Measurements from ENCODE around the gene MED15. TPM values are rescaled to one million over a fixed set of nuclear protein-coding genes. Genes with fewer than 3 reads are reported as not detected.
A peak's percentile ranks its signal among the peaks of the same experiment; 100 is the strongest.

The MED15 gene
- total and polyA plus RNA-seq, 2 of the 4 experiments (the other 2 are of a cell fraction) = 19.0 to 68.8 TPM

- no peak for TF ChIP-seq CTCF (conservative IDR thresholded peaks at IDR 0.05; ENCODE audit: low read depth, low read length)
These were observed 25.9 kb downstream of the MED15 start (continued) for GRCh38 chr22:20533095-20533878.

- H4K5ac ChIP-seq (ENCODE audit: low read depth, low read length) = no peak overlapping the region
- TF ChIP-seq SMC3 (IDR thresholded peaks at IDR 0.05; ENCODE audit: low read depth, low read length) (no peak), CTCF (conservative IDR thresholded peaks at IDR 0.05; ENCODE audit: low read depth, low read length) (no peak), ELK1 (IDR thresholded peaks at IDR 0.05; ENCODE audit: borderline replicate concordance, low read depth, low read length) (no peak), FOS (IDR thresholded peaks at IDR 0.05; ENCODE audit: low read depth, low read length) (no peak), RAD21 (IDR thresholded peaks at IDR 0.05; ENCODE audit: low read length) (no peak), NFE2L2 (IDR thresholded peaks at IDR 0.05; ENCODE audit: low read depth, low read length) (no peak), POLR2A (IDR thresholded peaks at IDR 0.05; ENCODE audit: low read depth, low read length) (no peak), MXI1 (IDR thresholded peaks at IDR 0.05; ENCODE audit: borderline replicate concordance, low read depth, low read length) (no peak), MAFK (IDR thresholded peaks at IDR 0.05; ENCODE audit: low read depth, low read length) (no peak), BHLHE40 (IDR thresholded peaks at IDR 0.05; ENCODE audit: low read depth, low read length) (no peak), CHD1 (IDR thresholded peaks at IDR 0.05; ENCODE audit: low read depth, low read length) (no peak)
These were observed 26.5 kb downstream of the MED15 start for GRCh38 chr22:20533879-20534265.

More at GRCh38 chr22:20533879-20534265, 26.5 kb downstream of the MED15 start:
- WGBS, 2 experiments (ENCODE audit: extremely low coverage in 2 of 2, insufficient read length in 1 of 2) = 100% methylated on average over 1 of the region's 3 CpGs; no CpG with 5 or more reads in 1 of the 2 experiments
- Histone ChIP-seq H3K9me3 (ENCODE audit: control insufficient read depth, insufficient read depth, low read length) (no peaks in the 10 kb centered on the region), H2AFZ (replicated peaks; ENCODE audit: low read length, poor library complexity) (peak overlapping the region; percentile 40), H3K56ac (ENCODE audit: extremely low read depth, insufficient read depth, low read length) (no peak overlapping the region), H3K4me1 (ENCODE audit: control insufficient read depth, insufficient read depth, low read length) (peaks cover 40% of the 10 kb centered on the region), H3K9me1 (ENCODE audit: insufficient read depth, low read length) (peaks cover 46% of the 10 kb centered on the region), H3K9ac (ENCODE audit: low read depth, low read length) (no peak overlapping the region), H2BK20ac (ENCODE audit: low read depth, low read length) (no peak overlapping the region), H2BK120ac (ENCODE audit: low read depth, low read length) (no peak overlapping the region), H2BK15ac (ENCODE audit: low read depth, low read length) (no peak overlapping the region), H2BK5ac (ENCODE audit: low read depth, low read length, poor library complexity, severe bottlenecking) (peak overlapping the region; percentile 14), H3K4me2 (ENCODE audit: low read depth, low read length) (no peak overlapping the region), H3K23ac (ENCODE audit: low read depth, low read length) (peak overlapping the region; percentile 11), H2AK5ac (ENCODE audit: low read depth, low read length) (peak overlapping the region; percentile 36), H3K4me3 (ENCODE audit: insufficient read depth, low read depth, low read length) (no peak overlapping the region), H3K36me3 (ENCODE audit: control insufficient read depth, insufficient read depth, low read length) (peaks cover 23% of the 10 kb centered on the region), H3K27me3 (ENCODE audit: control insufficient read depth, insufficient read depth, low read length) (no peaks in the 10 kb centered on the region), H4K91ac (ENCODE audit: insufficient read depth, low read depth, low read length) (no peak overlapping the region), H3K18ac (ENCODE audit: low read depth, low read length) (no peak overlapping the region), H3K14ac (replicated peaks; ENCODE audit: low read depth, low read length) (peak overlapping the region; percentile 44; the same call in 1 of the 2 replicates), H3K79me1 (ENCODE audit: low read depth in 1 of 2, low read length in 2 of 2) (peaks cover 29 to 79% of the 10 kb centered on the region in 2 experiments), H4K8ac (ENCODE audit: low read depth in 2 of 2, low read length in 2 of 2) (peak overlapping the region in 1 of 2 experiments; percentile 27; a peak in 1 of 4 replicates), H3K27ac (ENCODE audit: insufficient read depth, low read length) (0 out of 2 replicates have a peak overlapping the region, but pooled peaks have one; percentile 13), H4K20me1 (ENCODE audit: insufficient read depth, low read length) (peaks cover 72% of the 10 kb centered on the region), H2AK9ac (replicated peaks; ENCODE audit: low read depth, low read length, poor library complexity) (peak overlapping the region; percentile 23), H3K4ac (ENCODE audit: low read depth, low read length) (peak overlapping the region; percentile 58)
- in situ Hi-C loops (cut with MboI; ENCODE audit: low sequenced_read_pairs) (no loop called here), dilution Hi-C loops (cut with HindIII; ENCODE audit: low sequenced_read_pairs, unreplicated experiment) (no loop called here), intact Hi-C loops (cut with micrococcal nuclease) (no loop called here)
- ChIA-PET CTCF (no interaction called here), POLR2A (ENCODE audit: unreplicated experiment) (no interaction called here)
- no TSS peak for BruUV-seq (replicated peaks)
- no peak for ATAC-seq (ENCODE audit: low read depth)
- DNase-seq = no peak

Measured in IMR-90 (cell line).